Stomach smooth muscle (tissue), 2 donors: Measurements from ENCODE around the gene GPR137B.

Source experiments
- H3K27ac ChIP-seq: one replicate; pipeline ENCODE4 v1.7.0; 2013; ENCODE audit warnings: mild to moderate bottlenecking, low read length, inconsistent platforms
- H3K27me3 ChIP-seq, 2 donors: one replicate each; pipeline ENCODE4 v1.7.0; 2013; ENCODE audit warnings: low read length in 2 of 2; ENCODE audit not compliant: insufficient read depth in 2 of 2, control insufficient read depth in 1 of 2
- H3K36me3 ChIP-seq, 2 donors: one replicate each; pipeline ENCODE4 v1.7.0; 2013; ENCODE audit warnings: low read length in 2 of 2; ENCODE audit not compliant: control insufficient read depth in 2 of 2, insufficient read depth in 2 of 2
- H3K4me1 ChIP-seq: one replicate; pipeline ENCODE4 v1.7.0; 2013; ENCODE audit warnings: low read length; ENCODE audit not compliant: control insufficient read depth, insufficient read depth
- H3K4me3 ChIP-seq, 2 donors: one replicate each; pipeline ENCODE4 v1.7.0; 2013; ENCODE audit warnings: low read length in 2 of 2
- H3K9ac ChIP-seq, 2 donors: one replicate each; pipeline ENCODE4 v1.7.0; 2013; ENCODE audit warnings: low read length in 2 of 2, mild to moderate bottlenecking in 1 of 2
- H3K9me3 ChIP-seq, 2 donors: one replicate each; pipeline ENCODE4 v1.7.0; 2013; ENCODE audit warnings: low read length in 2 of 2; ENCODE audit not compliant: control insufficient read depth in 2 of 2
- donor health status: healthy.
- donor health status: Pancreatic carcinoma.

GPR137B gene

DNA sequence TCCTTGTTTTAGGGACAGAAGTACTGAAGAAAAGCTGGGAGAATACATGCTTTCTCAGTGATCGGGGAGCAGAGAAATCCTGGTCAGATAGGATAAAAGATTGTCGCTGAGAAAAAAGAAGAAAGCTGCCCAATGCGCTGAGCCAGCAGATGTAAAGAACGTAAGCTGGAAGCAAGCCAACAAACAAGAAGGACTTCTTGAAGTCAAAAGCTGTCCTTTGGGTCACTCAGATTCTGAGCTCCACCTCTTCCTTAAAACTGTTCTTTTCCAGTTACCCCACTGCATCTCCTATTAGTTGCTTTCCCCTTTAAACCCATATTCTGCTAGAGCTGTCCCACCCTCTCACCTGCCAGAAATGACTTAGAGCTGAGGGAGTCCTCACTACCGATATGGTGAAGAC, 64.8 kb downstream of the GPR137B start:
- H3K9ac ChIP-seq, result no peak overlapping the region
- no peaks in the 10 kb centered on the region for H3K4me1 ChIP-seq
- H3K27ac ChIP-seq, result no peak overlapping the region
- peaks cover 1% of the 10 kb centered on the region in 2 donors for H3K9me3 ChIP-seq
- peaks cover 2 to 13% of the 10 kb centered on the region in 2 donors for H3K36me3 ChIP-seq
- H3K4me3 ChIP-seq, result no peak overlapping the region
- H3K27me3 ChIP-seq, result no peaks in the 10 kb centered on the region

DNA sequence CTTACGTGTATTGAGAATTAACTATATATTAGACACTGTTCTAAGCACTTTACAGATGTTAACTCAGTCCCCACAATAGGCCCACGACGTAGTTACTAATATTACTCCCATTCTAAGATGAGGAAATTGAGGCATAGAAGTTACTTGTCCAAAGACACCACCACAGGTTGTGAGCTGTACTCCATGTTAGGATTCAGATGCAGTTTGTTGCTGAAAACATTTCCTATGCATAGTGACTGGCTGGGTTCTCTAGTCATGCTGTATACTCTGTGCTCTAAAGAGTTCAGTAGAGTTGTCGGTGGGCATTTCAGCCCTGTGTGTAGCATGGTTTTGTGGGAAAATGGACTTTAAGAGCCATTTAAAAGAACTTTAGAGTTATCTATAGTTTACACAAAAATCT, 65.2 kb downstream of the GPR137B start:
- H3K4me3 ChIP-seq, result no peak overlapping the region
- H3K27me3 ChIP-seq, result no peaks in the 10 kb centered on the region
- H3K9ac ChIP-seq, result no peak overlapping the region
- H3K4me1 ChIP-seq, result no peaks in the 10 kb centered on the region
- H3K27ac ChIP-seq, result no peak overlapping the region
- H3K9me3 ChIP-seq, result no peaks in the 10 kb centered on the region
- H3K36me3 ChIP-seq, result peaks cover 0 to 9% of the 10 kb centered on the region in 2 donors

DNA sequence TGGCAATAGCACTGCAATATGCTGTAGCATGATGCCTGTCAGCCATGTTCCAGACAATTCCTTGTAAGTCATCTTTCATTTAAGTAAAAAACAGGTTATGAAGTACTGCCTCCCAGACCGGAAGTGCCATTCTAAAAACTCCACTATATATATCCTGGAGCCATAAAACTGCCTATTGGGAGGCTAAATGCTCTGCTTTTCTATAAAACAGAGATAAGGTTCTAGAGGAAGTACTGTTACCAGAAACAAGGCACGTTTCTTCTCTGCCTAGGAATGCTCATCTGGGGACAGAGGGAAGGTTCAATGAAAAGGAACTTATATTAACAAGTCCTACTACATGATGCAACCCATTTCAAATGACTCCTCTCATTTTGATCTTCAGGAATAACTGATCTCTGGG, 66.8 kb downstream of the GPR137B start:
- Histone ChIP-seq H3K36me3 (peaks cover 0 to 8% of the 10 kb centered on the region in 2 donors), H3K27ac (no peak overlapping the region), H3K4me1 (no peaks in the 10 kb centered on the region), H3K9ac (no peak overlapping the region), H3K9me3 (no peaks in the 10 kb centered on the region), H3K4me3 (no peak overlapping the region), H3K27me3 (no peaks in the 10 kb centered on the region)

DNA sequence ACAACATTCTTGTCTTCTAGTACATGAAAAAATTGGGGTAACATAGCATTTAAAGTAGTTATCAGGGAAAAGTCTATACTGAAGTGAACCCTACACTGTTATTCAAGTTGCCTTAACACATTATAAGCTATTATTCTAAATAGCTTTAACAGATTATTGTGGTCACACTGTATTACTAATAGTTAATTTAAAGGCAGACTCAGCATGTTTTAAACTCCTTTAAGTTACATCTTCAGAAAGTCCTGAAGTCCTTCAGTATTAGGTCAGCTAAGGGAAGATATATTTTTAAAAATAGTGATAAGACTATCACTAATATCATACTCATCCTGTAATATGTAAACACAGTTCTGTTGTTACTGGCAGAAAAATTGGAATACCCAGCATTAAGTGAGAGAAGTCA, 67.4 kb downstream of the GPR137B start:
- H3K27me3 ChIP-seq, result no peaks in the 10 kb centered on the region
- peaks cover 0 to 8% of the 10 kb centered on the region in 2 donors for H3K36me3 ChIP-seq
- H3K27ac ChIP-seq, result no peak overlapping the region
- no peaks in the 10 kb centered on the region for H3K9me3 ChIP-seq
- no peaks in the 10 kb centered on the region for H3K4me1 ChIP-seq
- no peak overlapping the region for H3K9ac ChIP-seq
- H3K4me3 ChIP-seq, result no peak overlapping the region

DNA sequence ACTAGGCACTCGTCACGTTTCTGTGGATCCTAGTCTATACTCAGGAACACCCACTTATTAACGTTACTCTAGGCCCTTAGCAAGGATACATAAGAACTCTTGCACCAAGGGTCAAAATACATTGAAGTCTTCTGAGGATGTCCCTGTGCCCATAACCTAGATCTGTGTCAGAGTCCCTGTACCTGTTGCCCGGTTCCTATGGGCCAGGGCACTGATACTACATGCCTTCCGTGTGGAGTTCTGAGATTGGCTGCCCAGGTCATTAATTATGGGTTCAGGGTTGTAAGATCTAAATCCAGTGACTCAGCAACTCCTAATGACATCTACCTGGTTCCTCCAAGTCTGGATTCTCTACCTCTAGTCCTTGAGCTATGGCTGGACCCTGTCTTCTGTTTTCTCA, 69.5 kb downstream of the GPR137B start:
- peaks cover 0 to 5% of the 10 kb centered on the region in 2 donors for H3K36me3 ChIP-seq
- H3K4me3 ChIP-seq, result no peak overlapping the region
- no peaks in the 10 kb centered on the region for H3K27me3 ChIP-seq
- no peaks in the 10 kb centered on the region for H3K4me1 ChIP-seq
- H3K9ac ChIP-seq, result no peak overlapping the region
- no peaks in the 10 kb centered on the region for H3K9me3 ChIP-seq
- H3K27ac ChIP-seq, result no peak overlapping the region

DNA sequence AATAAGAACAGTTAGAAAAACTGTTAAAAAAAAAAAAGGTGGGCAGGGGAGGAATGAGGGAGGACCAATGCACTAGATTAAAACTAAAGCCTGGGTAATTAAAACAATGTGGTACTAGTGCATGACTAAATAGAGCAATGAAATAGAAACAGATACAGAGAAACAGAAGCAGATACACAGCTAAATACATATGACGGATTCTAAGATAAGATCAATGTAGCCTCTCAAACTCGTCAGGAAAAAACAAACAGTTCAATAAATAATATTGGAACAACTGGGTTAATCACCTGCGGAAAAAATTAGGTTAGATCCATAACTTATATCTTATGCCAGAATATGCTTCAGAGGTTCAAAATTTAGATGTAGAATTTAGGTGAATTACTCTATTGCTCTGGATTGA, 71.2 kb downstream of the GPR137B start:
- Histone ChIP-seq H3K9ac (no peak overlapping the region), H3K4me1 (no peaks in the 10 kb centered on the region), H3K36me3 (peaks cover 0 to 7% of the 10 kb centered on the region in 2 donors), H3K4me3 (no peak overlapping the region), H3K9me3 (no peaks in the 10 kb centered on the region), H3K27ac (no peak overlapping the region), H3K27me3 (no peaks in the 10 kb centered on the region)

DNA sequence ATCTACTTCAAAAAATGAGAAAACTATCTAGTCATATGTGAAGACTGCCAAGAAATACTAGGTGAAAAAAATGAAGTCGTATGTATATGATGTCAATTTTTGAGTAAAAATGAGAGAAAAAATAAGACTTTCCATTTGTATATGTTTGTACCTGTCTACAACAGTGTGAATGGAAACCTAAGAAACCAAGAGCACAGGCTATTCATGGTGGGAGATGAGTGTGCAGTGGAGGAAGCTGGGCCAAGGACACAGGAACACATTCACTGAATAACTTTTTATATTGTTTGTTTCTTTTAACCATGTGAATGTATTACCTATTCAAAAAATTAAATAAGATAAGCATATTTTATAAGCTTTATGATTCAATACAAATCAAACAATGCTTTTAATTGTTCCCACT, 72.4 kb downstream of the GPR137B start:
- H3K9me3 ChIP-seq, result no peaks in the 10 kb centered on the region
- H3K27ac ChIP-seq, result no peak overlapping the region
- H3K4me1 ChIP-seq, result no peaks in the 10 kb centered on the region
- no peak overlapping the region for H3K4me3 ChIP-seq
- no peaks in the 10 kb centered on the region for H3K27me3 ChIP-seq
- peaks cover 0 to 2% of the 10 kb centered on the region in 2 donors for H3K36me3 ChIP-seq
- H3K9ac ChIP-seq, result no peak overlapping the region

DNA sequence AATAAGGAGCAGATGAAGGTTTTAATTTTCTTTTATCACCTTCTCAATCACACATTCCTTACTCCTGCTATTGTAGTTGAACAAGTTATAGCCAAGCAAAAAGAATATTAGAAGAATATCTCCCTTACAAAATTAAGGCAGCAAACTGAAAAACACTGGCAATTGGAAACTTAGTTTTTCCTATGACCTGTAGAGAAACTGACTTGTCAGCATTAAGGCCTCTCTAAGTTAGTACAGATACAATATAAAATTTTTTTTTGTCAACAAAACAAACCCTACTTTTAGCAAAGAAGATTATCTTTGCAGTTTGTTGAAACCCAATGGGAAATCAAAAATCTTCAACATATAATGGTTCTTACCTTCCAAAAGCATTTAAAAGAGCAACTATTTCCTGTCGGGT, 78.1 kb downstream of the GPR137B start:
- Histone ChIP-seq H3K36me3 (peaks cover 2 to 5% of the 10 kb centered on the region in 2 donors), H3K27ac (no peak overlapping the region), H3K4me3 (no peak overlapping the region), H3K9me3 (no peaks in the 10 kb centered on the region), H3K4me1 (no peaks in the 10 kb centered on the region), H3K9ac (no peak overlapping the region), H3K27me3 (no peaks in the 10 kb centered on the region)

DNA sequence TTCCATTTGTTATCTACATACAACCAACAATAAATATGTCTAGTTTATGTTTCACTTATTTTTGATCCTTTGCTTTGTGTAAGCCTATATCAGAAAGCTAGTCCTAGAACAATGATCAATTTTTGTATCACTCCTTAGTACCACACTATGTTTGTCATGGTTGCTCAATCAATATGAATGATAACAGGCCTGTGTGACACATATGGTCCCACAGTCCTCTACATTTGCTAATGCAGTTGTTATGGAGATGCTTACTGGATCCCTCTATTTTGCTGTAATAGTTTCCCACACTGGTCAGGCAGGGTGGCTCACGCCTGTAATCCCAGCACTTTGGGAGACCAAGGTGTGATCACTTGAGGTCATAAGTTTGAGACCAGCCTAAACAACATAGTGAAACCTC, 80.3 kb downstream of the GPR137B start:
- Histone ChIP-seq H3K4me1 (no peaks in the 10 kb centered on the region), H3K9me3 (no peaks in the 10 kb centered on the region), H3K4me3 (no peak overlapping the region), H3K36me3 (peaks cover 2 to 3% of the 10 kb centered on the region in 2 donors), H3K27me3 (no peaks in the 10 kb centered on the region), H3K9ac (no peak overlapping the region), H3K27ac (no peak overlapping the region)

DNA sequence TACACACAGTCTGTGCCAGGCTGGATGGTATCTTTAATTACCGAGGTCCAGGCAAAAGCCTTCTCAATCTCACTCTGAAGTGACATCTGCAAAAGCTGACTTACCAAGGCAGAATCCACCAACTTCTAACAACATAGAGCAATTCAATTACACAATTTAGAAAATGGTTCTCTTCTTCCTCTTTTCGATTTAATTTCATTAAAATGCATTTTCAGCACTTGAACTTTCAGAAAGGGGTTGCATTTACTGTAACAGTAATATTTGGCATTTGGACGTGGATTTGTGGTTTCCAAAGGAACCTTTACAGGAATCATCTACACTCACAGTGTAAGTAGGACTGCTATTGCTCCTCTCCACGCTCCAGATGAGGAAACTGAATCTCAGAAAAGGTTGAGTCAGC, 86.1 kb downstream of the GPR137B start:
- Histone ChIP-seq H3K4me3 (no peak overlapping the region), H3K9ac (no peak overlapping the region), H3K27ac (no peak overlapping the region), H3K9me3 (no peaks in the 10 kb centered on the region), H3K36me3 (peaks cover 0 to 8% of the 10 kb centered on the region in 2 donors), H3K27me3 (no peaks in the 10 kb centered on the region), H3K4me1 (no peaks in the 10 kb centered on the region)

DNA sequence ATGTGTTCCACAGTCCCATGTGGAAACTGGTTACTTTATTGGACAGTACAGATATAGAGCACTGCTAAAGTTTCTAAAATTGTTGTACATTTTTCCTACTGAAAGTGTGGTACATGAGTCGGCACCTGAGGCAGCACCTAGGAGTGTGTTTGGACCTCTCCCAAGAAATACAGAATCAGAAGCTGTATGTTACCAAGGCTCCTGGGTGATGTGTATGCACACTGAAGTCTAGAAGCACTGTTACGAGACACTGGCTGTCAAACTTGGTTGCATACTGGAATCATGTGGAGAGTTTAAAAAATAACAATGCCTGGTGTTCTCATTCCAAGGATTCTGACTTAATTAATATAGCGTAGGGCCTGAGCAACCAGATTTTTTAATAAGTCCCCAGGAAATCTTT, 92.8 kb downstream of the GPR137B start:
- Histone ChIP-seq H3K27ac (no peak overlapping the region), H3K4me1 (no peaks in the 10 kb centered on the region)

More for the DNA sequence above, 92.8 kb downstream of the GPR137B start:
- Histone ChIP-seq H3K9ac (no peak overlapping the region), H3K36me3 (peaks cover 0 to 2% of the 10 kb centered on the region in 2 donors), H3K9me3 (no peaks in the 10 kb centered on the region), H3K4me3 (no peak overlapping the region), H3K27me3 (no peaks in the 10 kb centered on the region)
